Lower lobe of right lung (tissue), 2 donors: ENCODE measurements around the gene PDCL3. TPM values are rescaled to one million over a fixed set of nuclear protein-coding genes. Genes with fewer than 3 reads are reported as not detected.

ENCODE experiments used
- ATAC-seq, 2 donors: fragments of 200-7000 bp; cut with Tn5 transposase; one replicate each; pipeline ENCODE4 v1.9.1; 2020 to 2022; ENCODE audit warnings: mild to moderate bottlenecking in 2 of 2, moderate library complexity in 2 of 2
- DNase-seq: peaks from one replicate; pipeline ENCODE4 v3.0.0-alpha.2; 2020
- H3K27ac ChIP-seq: fragments of 200-600 bp; one replicate; pipeline ENCODE4 v1.8.0; 2022
- H3K27me3 ChIP-seq: fragments of 200-600 bp; one replicate; pipeline ENCODE4 v1.8.0; 2022; ENCODE audit warnings: low read depth
- H3K36me3 ChIP-seq: fragments of 200-600 bp; one replicate; pipeline ENCODE4 v1.8.0; 2022; ENCODE audit warnings: mild to moderate bottlenecking
- H3K4me1 ChIP-seq: fragments of 200-600 bp; one replicate; pipeline ENCODE4 v1.8.0; 2022
- H3K4me3 ChIP-seq: fragments of 200-600 bp; one replicate; pipeline ENCODE4 v1.8.0; 2022; ENCODE audit warnings: mild to moderate bottlenecking
- H3K9me3 ChIP-seq: fragments of 200-600 bp; one replicate; pipeline ENCODE4 v1.8.0; 2022
- CTCF ChIP-seq: fragments of 200-600 bp; IDR thresholded peaks from one replicate; pipeline ENCODE4 v1.8.0; 2022; ENCODE audit warnings: antibody characterized with exemption, mild to moderate bottlenecking
- intact Hi-C: fragments of 100-400 bp; cut with DNase I; formaldehyde crosslinking; loops from one replicate; pipeline ENCODE4 v1.11.0; 2022
- total RNA-seq: library from RNA; stranded (reverse); fragmentation: NEBNext Ultra II Directional; extraction: Animal tissue kit (Norgen Biotek cat#: 25700); gene quantifications from one replicate; pipeline ENCODE4 v1.2.1, GENCODE V29; 2021
- donor health status: DM: no; HTN: yes; CAD: no; lungs with severe emphysema.

PDCL3 gene
- total RNA-seq, 1 donor from 2014 or later, result 16.0 TPM

- intact Hi-C loops, result no loop called here
- Histone ChIP-seq H3K27ac (no peak overlapping the region), H3K4me1 (no peaks in the 10 kb centered on the region), H3K27me3 (peaks cover under 1% of the 10 kb centered on the region), H3K36me3 (no peaks in the 10 kb centered on the region), H3K4me3 (no peak overlapping the region), H3K9me3 (no peaks in the 10 kb centered on the region)
- no peak for DNase-seq
- no peak for ATAC-seq
- TF ChIP-seq CTCF, result no peak
Observed at GRCh38 chr2:100615471-100615870, 52.7 kb downstream of the PDCL3 start.

GRCh38 chr2:100615886-100616285, 53.1 kb downstream of the PDCL3 start:
- intact Hi-C loops, result no loop called here
- DNase-seq (no peak), ATAC-seq (no peak)

GRCh38 chr2:100616841-100617390, 54.1 kb downstream of the PDCL3 start:
- no peak for DNase-seq
- intact Hi-C loops, result no loop called here

More at GRCh38 chr2:100615886-100616285, 53.1 kb downstream of the PDCL3 start:
- no peak for TF ChIP-seq CTCF
- no peaks in the 10 kb centered on the region for H3K36me3 ChIP-seq
- no peaks in the 10 kb centered on the region for H3K4me1 ChIP-seq
- H3K27me3 ChIP-seq, result peaks cover 4% of the 10 kb centered on the region
- H3K4me3 ChIP-seq, result no peak overlapping the region
- no peaks in the 10 kb centered on the region for H3K9me3 ChIP-seq
- H3K27ac ChIP-seq, result no peak overlapping the region

GRCh38 chr2:100619951-100620350, 57.2 kb downstream of the PDCL3 start:
- TF ChIP-seq CTCF, result no peak
- H3K4me1 ChIP-seq, result no peaks in the 10 kb centered on the region
- ATAC-seq (no peak), DNase-seq (no peak)
- H3K27ac ChIP-seq, result no peak overlapping the region
- H3K9me3 ChIP-seq, result no peaks in the 10 kb centered on the region
- no peaks in the 10 kb centered on the region for H3K36me3 ChIP-seq
- intact Hi-C loops, result no loop called here
- H3K4me3 ChIP-seq, result no peak overlapping the region
- peaks cover 4% of the 10 kb centered on the region for H3K27me3 ChIP-seq

More at GRCh38 chr2:100616841-100617390, 54.1 kb downstream of the PDCL3 start:
- no peak for ATAC-seq
- Histone ChIP-seq H3K9me3 (no peaks in the 10 kb centered on the region), H3K27ac (no peak overlapping the region), H3K4me1 (no peaks in the 10 kb centered on the region), H3K27me3 (peaks cover 4% of the 10 kb centered on the region), H3K36me3 (no peaks in the 10 kb centered on the region), H3K4me3 (no peak overlapping the region)
- no peak for TF ChIP-seq CTCF

- no peak overlapping the region for H3K27ac ChIP-seq
- no peak for TF ChIP-seq CTCF
- DNase-seq (no peak), ATAC-seq (no peak)
- H3K27me3 ChIP-seq, result peaks cover 4% of the 10 kb centered on the region
- no peaks in the 10 kb centered on the region for H3K36me3 ChIP-seq
- no peaks in the 10 kb centered on the region for H3K4me1 ChIP-seq
- intact Hi-C loops, result no loop called here
- no peak overlapping the region for H3K4me3 ChIP-seq
- no peaks in the 10 kb centered on the region for H3K9me3 ChIP-seq
Observed at GRCh38 chr2:100620481-100620880, 57.7 kb downstream of the PDCL3 start.
